HG03045 (cell line): Measurements from ENCODE around the gene PDGFRA.

Experiments
- ATAC-seq: cut with Tn5 transposase; IDR thresholded peaks from one replicate; pipeline ENCODE4 v1.9.1; 2021; ENCODE audit warnings: mild to moderate bottlenecking, moderate library complexity; ENCODE audit not compliant: unreplicated experiment

Gene PDGFRA

GRCh38 chr4:54228961-54229501 lies at the start of gene PDGFRA:
Gene PDGFRA (plus strand): TSS chr4:54229293. CDS start chr4:54258769, 29,476 bp downstream.
- no peak for ATAC-seq

GRCh38 chr4:54184581-54184980 lies 44.5 kb upstream of the PDGFRA start:
- ATAC-seq: no peak

GRCh38 chr4:54185044-54185780 lies 43.9 kb upstream of the PDGFRA start:
- no peak for ATAC-seq

DNA sequence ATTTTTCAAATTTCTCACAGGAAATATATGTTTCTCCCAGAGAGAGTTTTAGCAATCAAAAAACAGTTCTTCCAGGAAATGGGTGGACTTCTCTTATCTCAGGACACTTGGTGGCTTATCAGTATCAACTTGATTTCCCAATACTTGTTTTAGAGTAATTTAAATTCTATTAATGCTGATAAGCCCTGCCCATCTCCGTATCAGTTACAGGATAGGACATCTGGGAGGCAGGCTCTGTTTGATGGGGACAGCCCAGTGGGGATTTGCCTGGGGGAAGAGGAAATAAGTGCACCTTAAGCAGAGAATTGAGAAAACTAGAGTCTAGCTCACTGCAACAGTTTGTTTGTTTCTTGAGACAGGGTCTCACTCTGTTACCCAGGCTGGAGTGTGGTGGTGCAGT lies 43.2 kb upstream of the PDGFRA start:
- no peak for ATAC-seq

GRCh38 chr4:54186371-54186770 lies 42.7 kb upstream of the PDGFRA start:
- ATAC-seq: no peak

- no peak for ATAC-seq
Observed at GRCh38 chr4:54187148-54187547, 41.9 kb upstream of the PDGFRA start.

GRCh38 chr4:54189140-54189539 lies 40.0 kb upstream of the PDGFRA start:
- ATAC-seq: no peak

- no peak for ATAC-seq
Observed at GRCh38 chr4:54192811-54193210, 36.3 kb upstream of the PDGFRA start.

DNA sequence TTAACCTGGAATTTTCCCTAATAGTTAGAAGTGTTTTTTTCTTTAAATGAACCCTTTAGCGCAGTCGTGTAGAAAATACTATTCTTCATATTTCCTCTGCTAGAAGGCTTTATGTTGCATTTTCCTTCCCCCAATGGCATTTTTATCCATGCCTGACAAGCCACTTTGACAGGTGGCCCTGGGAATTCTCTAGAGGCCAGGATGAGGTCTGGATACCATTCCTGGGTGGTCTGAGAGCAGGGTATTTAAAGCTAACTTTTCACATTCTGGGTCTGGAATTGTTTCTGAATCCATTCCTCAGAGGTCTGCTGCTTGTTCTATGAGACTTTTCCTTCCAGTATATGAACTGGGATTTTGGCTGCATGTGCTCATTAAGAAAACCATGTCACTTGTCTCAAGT lies 31.2 kb upstream of the PDGFRA start:
- no peak for ATAC-seq

DNA sequence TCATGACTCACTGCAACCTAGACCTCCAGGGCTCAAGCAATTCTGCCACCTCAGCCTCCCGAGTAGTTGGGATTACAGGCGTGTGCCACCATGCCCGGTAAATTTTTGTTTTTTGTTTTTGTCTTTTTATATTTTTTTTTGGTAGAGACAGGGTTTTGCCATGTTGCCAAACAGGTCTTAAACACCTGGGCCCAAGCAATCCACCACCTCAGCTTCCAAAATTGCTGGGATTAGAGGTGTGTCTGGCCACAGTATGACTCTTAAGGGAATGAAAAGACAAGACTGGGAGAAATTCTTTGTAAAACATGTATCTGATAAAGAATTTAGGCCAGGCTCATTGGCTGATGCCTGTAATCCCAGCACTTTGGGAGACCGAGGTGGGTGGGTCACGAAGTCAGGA lies 29.2 kb upstream of the PDGFRA start:
- no peak for ATAC-seq

DNA sequence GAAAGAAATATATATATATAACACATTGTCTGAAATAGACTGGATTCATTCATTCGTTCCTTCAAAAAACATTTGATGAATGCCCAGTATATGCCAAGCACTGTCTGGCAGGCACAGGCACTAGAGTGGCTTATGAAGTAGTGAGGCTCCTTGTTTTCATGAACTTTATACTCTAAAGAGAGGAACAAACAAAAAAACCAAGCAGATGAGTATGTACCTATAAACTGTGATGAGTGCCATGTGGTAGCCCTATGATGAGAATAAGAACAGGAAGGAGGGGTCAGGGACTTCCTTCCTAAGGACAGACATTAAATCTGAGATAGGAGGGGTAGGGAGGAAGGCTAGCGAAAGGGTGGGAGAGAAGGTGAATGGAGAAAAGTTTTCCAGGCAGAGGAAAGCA lies 19.5 kb upstream of the PDGFRA start:
- ATAC-seq: no peak

GRCh38 chr4:54213001-54213400 lies 16.1 kb upstream of the PDGFRA start:
- no peak for ATAC-seq

DNA sequence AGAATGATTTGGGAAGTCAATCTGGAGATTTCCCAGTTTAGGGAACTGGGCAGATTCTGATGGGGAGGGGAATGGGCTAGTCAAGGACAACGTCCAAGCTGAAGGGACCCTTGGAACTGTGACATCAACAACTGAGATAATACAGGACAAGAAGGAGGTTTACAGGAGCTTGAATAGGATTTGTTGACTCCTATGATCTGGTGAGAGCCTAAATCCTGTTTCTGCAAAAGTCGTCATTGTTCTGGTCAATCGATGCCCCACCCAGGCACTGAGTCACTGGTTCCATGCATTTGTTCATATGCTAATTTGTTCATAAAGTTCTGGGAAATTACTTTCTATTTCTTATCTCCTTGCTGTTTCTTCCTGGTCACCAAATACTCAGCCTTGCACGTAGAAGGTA lies 15.3 kb upstream of the PDGFRA start:
- no peak for ATAC-seq

GRCh38 chr4:54215379-54216077 lies 13.6 kb upstream of the PDGFRA start:
- no peak for ATAC-seq

- ATAC-seq: no peak
Observed at GRCh38 chr4:54217642-54218495, 11.2 kb upstream of the PDGFRA start.

GRCh38 chr4:54218736-54219135 lies 10.4 kb upstream of the PDGFRA start:
- no peak for ATAC-seq

DNA sequence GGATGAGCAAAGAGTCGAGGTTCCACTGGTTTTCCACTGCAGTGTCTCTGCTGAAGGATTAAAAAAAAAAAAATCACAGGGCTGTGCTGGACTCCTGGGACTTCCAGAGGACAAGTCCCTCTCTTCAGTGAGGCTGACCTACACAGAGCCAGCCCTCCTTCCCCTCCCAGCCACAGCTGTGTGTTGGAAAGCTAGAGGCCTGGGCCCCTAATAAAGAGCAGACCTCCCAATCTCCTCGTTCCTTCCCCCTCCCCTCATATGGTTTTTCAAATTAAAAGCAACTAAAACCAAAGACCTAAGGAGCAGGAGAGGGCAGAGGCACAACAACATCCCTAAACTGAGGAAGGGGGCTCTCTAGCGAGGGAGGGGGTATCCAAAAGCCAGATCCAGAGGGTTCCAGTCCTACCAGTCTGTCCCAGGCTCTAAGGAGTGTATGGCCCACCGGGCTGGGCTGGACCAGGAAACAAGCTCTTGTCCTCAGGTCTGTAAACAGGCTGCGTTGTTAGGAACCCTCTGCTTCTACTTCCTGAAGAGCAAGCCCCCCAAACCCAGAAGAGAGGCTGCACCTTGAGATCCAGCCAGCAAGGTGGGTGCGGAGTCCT lies 4.0 kb upstream of the PDGFRA start:
- ATAC-seq: no peak

- no peak for ATAC-seq
Observed at GRCh38 chr4:54225598-54226403, 3.3 kb upstream of the PDGFRA start.

GRCh38 chr4:54226404-54227255 lies 2.5 kb upstream of the PDGFRA start:
- ATAC-seq: no peak
